Muscle layer of duodenum (tissue), 2 donors: Measurements from ENCODE around the gene SLC24A4.

Experiments
- H3K27ac ChIP-seq: one replicate; pipeline ENCODE4 v1.7.0; 2013; ENCODE audit warnings: mild to moderate bottlenecking, low read length
- H3K27me3 ChIP-seq: one replicate; pipeline ENCODE4 v1.7.0; 2013; ENCODE audit warnings: low read depth, mild to moderate bottlenecking, control low read depth, low read length
- H3K36me3 ChIP-seq, 2 donors: one replicate each; pipeline ENCODE4 v1.7.0; 2013; ENCODE audit warnings: low read length in 2 of 2, control low read depth in 1 of 2, mild to moderate bottlenecking in 1 of 2; ENCODE audit not compliant: insufficient read depth in 2 of 2, control insufficient read depth in 1 of 2
- H3K4me1 ChIP-seq, 2 donors: one replicate each; pipeline ENCODE4 v1.7.0; 2013; ENCODE audit warnings: low read length in 2 of 2, mild to moderate bottlenecking in 2 of 2, control low read depth in 1 of 2, moderate library complexity in 1 of 2; ENCODE audit not compliant: insufficient read depth in 2 of 2, control insufficient read depth in 1 of 2
- H3K4me3 ChIP-seq, 2 donors: one replicate each; pipeline ENCODE4 v1.7.0; 2013; ENCODE audit warnings: low read length in 2 of 2, low read depth in 1 of 2, mild to moderate bottlenecking in 1 of 2
- H3K9me3 ChIP-seq, 2 donors: one replicate each; pipeline ENCODE4 v1.7.0; 2013; ENCODE audit warnings: low read length in 2 of 2, control low read depth in 1 of 2, mild to moderate bottlenecking in 1 of 2; ENCODE audit not compliant: control insufficient read depth in 1 of 2
- donor health status: healthy.

Gene SLC24A4

DNA sequence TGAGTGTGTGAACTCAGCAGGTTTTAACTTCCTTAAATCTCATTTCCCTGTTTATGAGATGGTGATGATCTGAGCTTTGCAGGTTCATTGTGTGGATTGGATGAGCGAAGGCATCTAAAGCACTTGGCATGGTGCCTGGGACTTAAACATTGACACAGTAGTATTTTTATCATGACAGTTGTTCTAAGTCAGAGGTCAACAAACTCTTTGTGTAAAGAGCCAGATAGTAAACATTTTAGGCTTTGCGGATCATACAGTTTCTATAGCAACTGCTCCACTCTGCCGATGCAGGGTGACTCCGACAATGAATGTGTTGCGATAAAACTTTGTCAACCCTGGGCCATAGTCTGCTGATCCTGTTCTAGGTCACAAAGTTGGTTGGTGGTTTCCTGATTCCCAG, 25.2 kb downstream of the SLC24A4 start:
- Histone ChIP-seq H3K27ac (no peak overlapping the region), H3K36me3 (no peaks in the 10 kb centered on the region), H3K4me1 (no peaks in the 10 kb centered on the region), H3K27me3 (no peaks in the 10 kb centered on the region), H3K9me3 (no peaks in the 10 kb centered on the region), H3K4me3 (no peak overlapping the region)

DNA sequence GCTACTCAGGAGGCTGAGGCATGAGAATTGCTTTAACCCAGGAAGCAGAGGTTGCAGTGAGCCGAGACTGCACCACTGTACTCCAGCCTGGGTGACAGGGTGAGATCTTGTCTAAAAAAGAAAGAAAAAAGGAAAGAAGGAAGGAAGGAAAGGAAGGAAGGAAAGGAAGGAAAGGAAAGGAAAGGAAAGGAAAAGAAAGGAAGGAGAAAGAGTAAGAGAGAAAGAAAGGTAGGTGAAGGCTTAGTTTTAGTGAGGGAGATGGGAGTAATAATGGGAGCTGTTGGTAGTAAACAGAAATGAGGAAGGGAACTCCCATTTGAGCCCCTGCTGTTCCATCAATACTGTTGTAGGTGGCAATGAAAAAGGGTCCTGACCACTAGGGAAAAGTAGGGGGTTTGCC, 28.8 kb downstream of the SLC24A4 start:
- H3K4me3 ChIP-seq = no peak overlapping the region
- no peaks in the 10 kb centered on the region for H3K9me3 ChIP-seq
- H3K4me1 ChIP-seq = no peaks in the 10 kb centered on the region
- H3K27me3 ChIP-seq = no peaks in the 10 kb centered on the region
- H3K27ac ChIP-seq = no peak overlapping the region
- no peaks in the 10 kb centered on the region for H3K36me3 ChIP-seq

DNA sequence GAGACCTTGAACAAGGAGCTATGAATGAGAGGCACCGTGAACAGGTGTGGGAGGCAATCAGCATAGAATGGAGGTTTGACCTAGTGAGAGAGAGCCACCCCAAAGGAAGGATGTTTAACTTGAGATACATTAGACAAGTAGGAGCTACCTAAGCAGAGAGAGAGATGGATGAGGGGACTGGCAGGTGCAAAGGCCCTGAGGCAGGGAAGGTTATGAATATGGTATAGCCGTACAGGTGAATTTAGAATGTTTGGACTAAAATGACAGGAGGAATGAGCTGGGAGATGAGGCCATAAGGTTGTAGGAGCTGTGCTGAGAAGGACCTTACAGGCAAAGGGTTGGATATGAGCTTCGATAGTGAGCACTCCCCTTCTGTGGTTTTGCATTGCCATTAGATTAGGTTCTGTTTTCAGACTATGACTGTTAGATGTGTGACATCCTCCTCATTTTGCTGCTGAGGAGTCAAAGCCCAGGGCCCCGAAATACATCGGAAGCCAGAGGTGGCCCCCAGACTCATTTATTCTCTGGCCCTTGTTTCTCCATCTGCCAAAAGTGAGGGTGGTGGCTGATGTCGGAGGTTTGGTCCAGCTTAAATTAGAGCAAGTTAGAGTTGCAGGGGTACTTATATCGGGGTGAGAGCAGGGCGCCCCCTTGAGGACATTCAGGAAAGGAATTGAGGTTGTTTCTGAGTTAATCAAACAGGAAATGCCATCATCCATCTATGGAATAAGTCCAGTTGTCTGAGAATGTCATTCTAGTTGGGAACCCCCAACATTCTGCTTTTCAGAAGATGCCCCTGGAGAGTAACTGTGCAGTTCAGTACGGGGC, 29.4 kb downstream of the SLC24A4 start:
- H3K27ac ChIP-seq = no peak overlapping the region
- no peaks in the 10 kb centered on the region for H3K27me3 ChIP-seq
- H3K9me3 ChIP-seq = no peaks in the 10 kb centered on the region
- no peaks in the 10 kb centered on the region for H3K4me1 ChIP-seq
- H3K4me3 ChIP-seq = no peak overlapping the region
- H3K36me3 ChIP-seq = no peaks in the 10 kb centered on the region

DNA sequence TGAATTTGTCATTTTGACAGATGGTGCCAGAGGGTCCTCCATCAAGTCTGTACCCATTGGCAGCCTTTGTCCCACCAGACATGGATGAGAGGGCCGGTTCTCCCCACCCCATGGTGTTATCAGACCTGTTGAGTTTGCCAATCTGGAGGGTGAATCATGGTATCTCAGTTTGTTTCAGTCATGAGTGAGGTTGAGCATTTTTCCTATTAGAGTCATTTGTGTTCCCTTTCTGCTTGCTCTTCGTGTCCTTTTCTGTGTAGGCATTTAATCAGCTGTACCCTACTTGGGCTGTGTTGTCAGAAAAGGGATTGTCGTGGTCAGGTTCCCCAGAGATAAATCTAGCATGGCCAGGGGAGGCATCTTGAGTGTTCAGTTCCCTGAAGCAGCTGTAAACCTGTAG, 30.5 kb downstream of the SLC24A4 start:
- Histone ChIP-seq H3K9me3 (no peaks in the 10 kb centered on the region), H3K27me3 (no peaks in the 10 kb centered on the region), H3K36me3 (no peaks in the 10 kb centered on the region), H3K4me1 (no peaks in the 10 kb centered on the region), H3K4me3 (no peak overlapping the region), H3K27ac (no peak overlapping the region)

DNA sequence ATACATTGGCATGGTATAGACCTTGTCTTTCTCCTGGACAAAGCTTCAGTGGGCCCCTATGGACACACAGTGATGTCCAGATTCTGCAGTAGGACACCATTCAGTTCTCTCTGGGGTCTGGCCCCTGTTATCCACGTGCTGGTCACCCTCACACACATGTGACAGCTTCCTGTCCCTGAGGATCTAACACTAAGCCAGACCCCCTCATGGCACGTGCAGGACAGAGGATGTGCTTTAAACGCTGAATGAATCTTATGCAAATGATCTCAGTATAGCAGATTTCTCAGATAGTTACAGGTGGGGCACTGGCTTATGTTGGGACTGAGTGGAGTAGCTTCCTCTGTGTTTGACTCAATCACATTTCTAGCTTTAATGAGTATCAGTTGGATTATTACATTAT, 33.7 kb downstream of the SLC24A4 start:
- Histone ChIP-seq H3K9me3 (no peaks in the 10 kb centered on the region), H3K27me3 (no peaks in the 10 kb centered on the region), H3K4me3 (no peak overlapping the region), H3K4me1 (no peaks in the 10 kb centered on the region), H3K27ac (no peak overlapping the region), H3K36me3 (no peaks in the 10 kb centered on the region)

DNA sequence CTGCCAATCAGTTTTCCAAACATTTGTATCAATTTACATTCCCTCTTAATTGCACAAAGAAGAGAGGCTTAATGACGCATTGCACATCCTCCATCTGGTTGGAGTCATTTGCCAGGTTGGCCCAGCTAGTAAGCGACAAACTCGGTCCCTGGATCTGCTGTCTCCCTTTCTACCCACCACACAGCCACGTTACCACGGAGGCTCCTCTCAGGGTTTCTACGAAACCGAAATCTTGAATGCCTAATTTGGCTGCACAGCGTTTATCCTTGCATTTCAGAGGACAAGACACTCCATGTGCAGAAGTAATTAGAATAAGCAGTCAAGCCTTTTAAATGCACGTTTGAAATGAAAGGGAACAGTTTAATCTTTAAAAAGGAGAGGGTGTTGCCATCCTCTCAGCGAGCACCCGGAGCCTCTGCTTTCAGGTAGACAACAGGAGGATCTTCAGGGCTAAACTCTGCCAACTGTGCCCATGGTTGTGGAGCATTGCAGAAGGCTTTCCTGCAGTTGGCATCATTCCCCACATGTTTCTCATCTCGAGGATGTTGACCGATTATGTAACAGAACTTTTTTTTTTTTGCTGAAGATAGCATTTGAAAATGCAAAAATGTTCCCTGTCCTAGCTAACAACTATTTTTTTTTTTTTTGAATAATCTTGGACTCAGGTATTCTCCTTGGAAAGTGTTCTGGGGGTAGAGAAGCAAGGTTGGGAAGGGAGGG, 37.8 kb downstream of the SLC24A4 start:
- Histone ChIP-seq H3K27me3 (no peaks in the 10 kb centered on the region), H3K36me3 (no peaks in the 10 kb centered on the region), H3K4me1 (no peaks in the 10 kb centered on the region), H3K9me3 (no peaks in the 10 kb centered on the region), H3K27ac (no peak overlapping the region), H3K4me3 (no peak overlapping the region)

- Histone ChIP-seq H3K4me1 (no peaks in the 10 kb centered on the region), H3K9me3 (no peaks in the 10 kb centered on the region), H3K4me3 (no peak overlapping the region), H3K27me3 (no peaks in the 10 kb centered on the region), H3K27ac (no peak overlapping the region), H3K36me3 (no peaks in the 10 kb centered on the region)
These were observed 39.8 kb downstream of the SLC24A4 start for GRCh38 chr14:92362781-92363235.

GRCh38 chr14:92366237-92366636, 43.3 kb downstream of the SLC24A4 start:
- H3K27me3 ChIP-seq = no peaks in the 10 kb centered on the region
- H3K36me3 ChIP-seq = no peaks in the 10 kb centered on the region
- H3K27ac ChIP-seq = no peak overlapping the region

DNA sequence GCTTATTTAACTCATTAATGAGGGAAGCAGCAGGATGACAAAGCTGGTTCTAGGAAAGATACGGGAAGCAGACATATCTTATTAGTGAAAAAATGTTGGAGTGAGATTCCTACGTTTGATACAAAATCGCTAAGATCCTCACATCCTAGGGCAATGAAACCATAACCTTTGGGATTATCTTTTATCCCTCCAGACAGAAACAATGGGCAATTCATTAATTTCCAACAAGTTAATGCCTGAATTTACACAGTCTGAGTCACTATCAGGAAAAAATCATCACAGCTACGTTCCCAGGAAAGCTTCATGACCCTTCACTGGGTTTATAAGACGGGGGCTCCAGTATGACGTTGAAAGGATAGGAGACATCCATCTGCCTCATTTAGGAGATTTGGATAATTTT, 45.0 kb downstream of the SLC24A4 start:
- no peaks in the 10 kb centered on the region for H3K4me1 ChIP-seq
- H3K4me3 ChIP-seq = no peak overlapping the region
- no peaks in the 10 kb centered on the region for H3K36me3 ChIP-seq
- H3K27me3 ChIP-seq = no peaks in the 10 kb centered on the region
- no peaks in the 10 kb centered on the region for H3K9me3 ChIP-seq
- no peak overlapping the region for H3K27ac ChIP-seq

More at GRCh38 chr14:92366237-92366636, 43.3 kb downstream of the SLC24A4 start:
- Histone ChIP-seq H3K4me3 (no peak overlapping the region), H3K9me3 (no peaks in the 10 kb centered on the region), H3K4me1 (no peaks in the 10 kb centered on the region)

GRCh38 chr14:92369097-92369496, 46.1 kb downstream of the SLC24A4 start:
- no peaks in the 10 kb centered on the region for H3K36me3 ChIP-seq
- H3K4me1 ChIP-seq = no peaks in the 10 kb centered on the region
- no peak overlapping the region for H3K27ac ChIP-seq
- H3K27me3 ChIP-seq = no peaks in the 10 kb centered on the region
- H3K9me3 ChIP-seq = no peaks in the 10 kb centered on the region
- H3K4me3 ChIP-seq = no peak overlapping the region

- Histone ChIP-seq H3K27me3 (no peaks in the 10 kb centered on the region), H3K4me1 (no peaks in the 10 kb centered on the region), H3K36me3 (no peaks in the 10 kb centered on the region), H3K27ac (no peak overlapping the region), H3K9me3 (no peaks in the 10 kb centered on the region), H3K4me3 (no peak overlapping the region)
These were observed 49.3 kb downstream of the SLC24A4 start for GRCh38 chr14:92372230-92372629.
